NCI-H526 treated with DMSO at 0.1 percent for 48 hours (cell line): ENCODE measurements around the gene HS2ST1.
"Not testable (repeated sequence)": the region's sequence is repeated elsewhere in the genome, so short reads cannot be mapped to it uniquely, and the experiment has no call there.

Experiments
- DNase-seq: peaks from one replicate; lab custom pipeline; 2025; lab: John Stamatoyannopoulos, UW

The HS2ST1 gene

DNA sequence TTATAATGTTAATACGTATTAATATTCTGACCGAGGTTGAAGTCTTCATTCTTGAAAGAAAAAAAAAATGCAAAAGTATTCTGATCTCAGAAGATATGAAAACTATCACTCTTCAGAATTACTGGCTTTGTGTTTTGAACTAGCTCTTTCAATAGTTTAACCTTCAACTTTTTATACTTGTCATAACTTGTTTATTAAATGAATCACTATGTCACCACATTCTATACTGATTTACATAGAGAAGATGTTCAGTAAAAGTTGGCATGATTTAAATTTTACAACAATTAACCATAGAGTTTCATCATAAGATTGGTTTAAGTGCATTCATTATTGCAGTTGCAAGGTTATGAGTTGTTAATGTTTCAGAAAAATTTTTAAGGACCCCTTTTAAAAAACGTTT, 57.3 kb downstream of the HS2ST1 start:
- no peak for DNase-seq

DNA sequence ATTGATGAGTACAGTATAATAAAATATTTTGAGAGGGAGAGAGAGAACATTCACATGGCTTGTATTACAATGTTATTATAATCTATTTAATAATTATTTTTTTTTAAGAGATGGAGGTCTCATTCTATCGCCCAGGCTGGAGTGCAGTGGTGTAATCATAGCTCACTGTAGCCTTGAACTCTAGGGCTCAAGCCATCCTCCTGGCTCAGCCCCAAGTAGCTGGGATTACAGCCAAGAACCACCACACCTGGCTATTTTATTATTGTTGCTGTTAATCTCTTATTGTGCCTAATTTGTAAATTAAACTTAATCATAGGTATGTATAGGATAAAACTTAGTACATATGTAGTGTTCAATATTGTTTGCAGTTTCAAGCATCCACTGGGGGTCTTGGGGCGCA, 57.8 kb downstream of the HS2ST1 start:
- DNase-seq = no peak

DNA sequence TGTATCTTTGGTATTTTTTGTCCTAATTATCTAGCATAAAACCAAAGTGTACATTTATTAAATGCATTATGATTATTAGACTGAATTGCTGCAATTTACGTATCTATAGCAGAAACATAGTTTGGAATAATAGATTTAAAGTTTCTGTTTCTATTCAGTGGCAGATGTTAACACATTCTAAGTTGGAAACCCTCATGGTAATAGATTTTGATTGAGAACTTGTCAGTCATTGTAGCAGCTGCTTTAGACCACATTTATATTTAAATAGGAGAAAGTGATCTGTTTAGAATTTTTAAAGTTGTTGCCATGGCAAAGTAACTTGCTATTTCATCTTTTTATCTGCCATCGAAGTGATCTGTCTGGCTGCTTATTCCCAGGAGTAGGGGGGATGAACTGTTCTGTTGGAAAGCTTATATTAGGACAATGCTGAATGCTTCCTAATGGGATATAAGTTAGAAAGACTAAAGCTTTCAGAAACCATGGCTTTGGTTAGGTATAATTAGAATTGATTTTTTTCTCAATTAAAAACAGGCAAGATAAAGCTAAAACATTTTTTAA, 61.6 kb downstream of the HS2ST1 start:
- DNase-seq = no peak

DNA sequence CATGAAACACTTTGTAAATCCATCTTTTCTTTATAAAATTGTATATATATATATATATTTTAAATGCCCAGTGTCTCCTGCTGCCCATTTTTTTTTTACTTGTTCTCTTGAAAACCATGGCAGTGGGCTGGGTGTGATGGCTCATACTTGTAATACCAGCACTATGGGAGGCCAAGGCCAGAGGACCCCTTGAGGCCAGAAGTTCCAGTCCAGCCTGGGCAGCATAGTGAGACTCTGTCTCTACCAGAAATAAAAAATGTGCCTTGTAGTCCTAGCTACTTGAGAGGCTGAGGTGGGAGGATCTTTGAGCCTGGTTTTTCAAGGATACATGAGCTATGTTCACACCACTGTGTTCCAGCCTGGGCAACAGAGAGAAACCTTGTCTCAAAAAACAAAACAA, 62.2 kb downstream of the HS2ST1 start:
- no peak for DNase-seq

DNA sequence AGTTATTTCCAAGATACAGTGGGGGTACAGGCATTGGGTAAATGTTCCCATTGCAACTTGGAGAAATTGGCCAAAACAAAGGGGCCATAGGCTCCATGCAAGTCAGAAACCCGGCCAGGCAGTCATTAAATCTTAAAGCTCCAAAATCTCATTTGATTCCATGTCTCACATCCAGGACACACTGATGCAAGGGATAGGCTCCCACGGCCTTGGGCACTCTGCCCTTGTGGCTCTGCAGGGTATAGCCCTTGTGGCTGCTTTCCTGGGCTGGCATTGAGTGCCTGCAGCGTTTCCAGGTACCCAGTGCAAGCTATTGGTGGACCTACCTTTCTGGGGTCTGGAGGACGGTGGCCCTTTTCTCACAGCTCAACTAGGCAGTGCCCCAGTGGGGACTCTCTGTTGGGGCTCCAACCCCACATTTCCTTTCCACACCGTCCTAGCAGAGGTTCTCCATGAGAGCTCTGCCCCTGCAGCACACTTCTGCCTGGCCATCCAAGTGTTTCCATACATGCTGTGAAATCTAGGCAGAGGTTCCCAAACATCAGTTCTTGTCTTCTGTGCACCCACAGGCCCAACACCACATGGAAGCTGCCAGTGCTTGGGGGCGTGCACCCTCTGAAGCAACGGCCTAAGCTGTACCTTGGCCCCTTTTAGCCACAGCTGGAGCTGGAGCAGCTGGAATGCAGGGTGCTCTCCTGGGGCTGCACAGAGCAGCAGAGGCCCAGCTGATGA, 67.2 kb downstream of the HS2ST1 start:
- DNase-seq = no peak

DNA sequence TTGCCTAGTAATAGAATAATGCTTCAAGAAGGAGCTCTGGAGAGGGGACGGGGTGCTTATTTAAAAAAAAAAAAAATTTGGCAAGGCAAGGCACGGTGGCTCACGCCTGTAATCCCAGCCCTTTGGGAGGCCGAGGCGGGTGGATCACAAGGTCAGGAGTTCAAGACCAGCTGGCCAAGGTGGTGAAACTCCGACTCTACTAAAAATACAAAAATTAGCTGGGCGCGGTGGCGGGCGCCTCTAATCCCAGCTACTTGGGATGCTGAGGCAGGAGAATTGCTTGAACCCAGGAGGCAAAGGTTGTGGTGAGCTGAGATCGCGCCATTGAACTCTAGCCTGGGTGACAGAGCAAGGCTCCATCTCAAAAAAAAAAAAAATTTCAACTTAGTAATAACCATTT, 69.2 kb downstream of the HS2ST1 start:
- not testable (repeated sequence) for DNase-seq

DNA sequence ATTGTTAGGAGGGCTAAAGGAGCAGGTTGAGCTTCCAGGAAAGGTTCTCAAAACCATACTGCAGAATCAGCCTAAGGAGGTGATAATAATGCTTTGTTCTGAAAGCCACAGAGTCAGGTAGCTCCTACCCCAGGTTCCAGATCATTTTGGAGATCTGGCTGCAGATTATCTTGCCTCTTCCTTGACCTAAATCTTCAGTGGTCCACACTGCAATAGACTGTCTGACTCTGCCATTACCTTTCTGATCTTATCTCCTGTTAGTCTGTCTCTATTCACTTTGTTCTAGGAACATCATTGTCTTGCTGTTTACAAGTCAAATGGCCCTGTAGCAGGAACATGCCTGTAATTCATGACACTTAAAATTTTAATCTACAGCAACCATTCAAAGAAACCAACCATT, 73.0 kb downstream of the HS2ST1 start:
- no peak for DNase-seq

DNA sequence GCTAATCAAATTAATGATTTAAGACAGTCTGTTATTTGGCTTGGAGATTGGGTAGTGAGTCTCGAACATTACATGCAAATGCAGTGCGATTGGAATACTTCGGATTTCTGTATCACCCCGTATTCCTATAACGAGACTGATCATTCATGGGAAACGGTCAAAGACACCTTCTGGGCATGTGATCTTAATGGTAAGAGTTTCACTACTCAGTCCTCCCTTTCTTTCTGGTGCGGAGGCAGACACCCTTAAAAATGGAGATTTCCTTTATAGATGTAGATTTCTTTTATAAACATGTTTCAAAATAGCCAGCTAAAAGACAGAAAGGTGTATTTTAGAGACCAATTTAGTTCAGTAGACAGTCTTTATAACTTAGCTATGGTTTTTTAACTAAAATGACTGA, 74.4 kb downstream of the HS2ST1 start:
- no peak for DNase-seq

DNA sequence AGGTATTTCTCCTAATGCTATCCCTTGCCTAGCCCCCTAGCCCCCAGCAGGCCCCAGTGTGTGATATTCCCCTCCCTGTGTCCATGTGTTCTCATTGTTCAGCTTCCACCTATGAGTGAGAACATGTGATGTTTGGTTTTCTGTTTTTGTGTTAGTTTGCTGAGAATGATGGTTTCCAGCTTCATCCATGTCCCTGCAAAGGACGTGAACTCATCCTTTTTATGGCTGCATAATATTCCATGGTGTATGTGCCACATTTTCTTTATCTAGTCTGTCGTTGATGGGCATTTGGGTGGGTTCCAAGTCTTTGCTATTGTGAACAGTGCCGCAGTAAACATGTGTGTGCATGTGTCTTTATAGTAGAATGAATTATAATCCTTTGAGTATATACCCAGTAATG, 75.3 kb downstream of the HS2ST1 start:
- not testable (repeated sequence) for DNase-seq

DNA sequence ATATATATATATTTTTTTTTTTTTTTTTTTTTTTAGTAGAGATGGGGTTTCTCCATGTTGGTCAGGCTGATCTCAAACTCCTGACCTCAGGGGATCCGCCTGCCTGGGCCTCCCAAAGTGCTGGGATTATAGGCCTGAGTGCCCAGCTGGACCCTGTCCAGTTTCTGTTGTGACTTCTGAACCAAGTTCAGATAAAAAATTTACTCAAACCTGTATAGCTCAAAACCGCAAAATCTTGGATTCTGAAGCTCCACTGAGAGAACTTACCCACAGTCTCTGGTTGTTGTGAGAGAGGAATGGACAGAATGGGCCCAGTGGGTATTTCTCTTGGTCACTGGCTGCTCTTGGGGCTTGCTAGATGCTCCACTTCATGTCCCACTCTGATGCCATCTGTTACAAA, 76.4 kb downstream of the HS2ST1 start:
- DNase-seq = no peak

DNA sequence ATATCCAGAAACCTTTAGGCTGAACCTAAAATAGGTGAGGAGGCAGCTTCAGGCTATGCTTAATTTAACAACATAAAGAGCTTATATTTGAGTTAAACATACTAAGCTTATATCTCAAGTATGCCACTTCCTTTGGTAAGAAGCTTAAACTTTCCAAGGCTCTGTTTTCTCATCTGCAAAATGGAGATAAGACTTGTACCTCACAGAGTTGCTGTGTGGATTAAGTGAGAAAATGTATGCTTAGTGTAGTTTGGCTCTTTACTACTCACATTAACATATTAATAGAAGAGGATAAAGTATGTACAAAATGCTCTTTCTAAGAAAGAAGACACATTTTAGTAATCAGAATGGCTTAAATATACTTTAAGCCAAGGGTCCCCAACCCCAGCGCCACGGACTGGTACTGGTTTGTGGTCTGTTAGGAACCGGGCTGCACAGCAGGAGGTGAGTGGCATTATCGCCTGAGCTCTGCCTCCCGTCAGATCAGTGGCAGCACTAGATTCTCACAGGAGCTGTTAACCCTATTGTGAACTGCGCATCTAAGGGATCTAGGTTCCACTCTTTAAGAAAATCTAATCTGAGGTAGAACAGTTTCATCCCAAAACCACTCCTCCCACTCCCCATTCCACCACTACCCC, 77.2 kb downstream of the HS2ST1 start:
- no peak for DNase-seq

DNA sequence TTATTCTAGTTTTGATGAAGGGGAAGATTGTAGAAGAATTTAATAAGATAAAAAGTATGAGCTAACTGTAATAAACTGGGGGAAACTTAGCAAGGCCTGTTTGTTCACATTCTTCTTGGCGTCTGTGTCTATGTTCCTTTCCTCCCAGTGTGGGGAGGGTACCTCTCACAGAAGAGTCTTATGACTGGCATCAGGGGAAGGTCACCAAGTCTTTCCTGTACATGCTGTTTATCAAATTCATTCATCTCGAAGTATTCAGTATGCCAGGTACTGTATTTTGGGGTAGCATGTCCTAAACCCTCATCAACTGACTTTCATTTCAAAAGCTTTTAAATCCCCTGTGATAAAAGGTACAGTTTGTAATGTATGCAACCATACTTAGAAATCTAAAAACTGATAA, 78.4 kb downstream of the HS2ST1 start:
- no peak for DNase-seq

DNA sequence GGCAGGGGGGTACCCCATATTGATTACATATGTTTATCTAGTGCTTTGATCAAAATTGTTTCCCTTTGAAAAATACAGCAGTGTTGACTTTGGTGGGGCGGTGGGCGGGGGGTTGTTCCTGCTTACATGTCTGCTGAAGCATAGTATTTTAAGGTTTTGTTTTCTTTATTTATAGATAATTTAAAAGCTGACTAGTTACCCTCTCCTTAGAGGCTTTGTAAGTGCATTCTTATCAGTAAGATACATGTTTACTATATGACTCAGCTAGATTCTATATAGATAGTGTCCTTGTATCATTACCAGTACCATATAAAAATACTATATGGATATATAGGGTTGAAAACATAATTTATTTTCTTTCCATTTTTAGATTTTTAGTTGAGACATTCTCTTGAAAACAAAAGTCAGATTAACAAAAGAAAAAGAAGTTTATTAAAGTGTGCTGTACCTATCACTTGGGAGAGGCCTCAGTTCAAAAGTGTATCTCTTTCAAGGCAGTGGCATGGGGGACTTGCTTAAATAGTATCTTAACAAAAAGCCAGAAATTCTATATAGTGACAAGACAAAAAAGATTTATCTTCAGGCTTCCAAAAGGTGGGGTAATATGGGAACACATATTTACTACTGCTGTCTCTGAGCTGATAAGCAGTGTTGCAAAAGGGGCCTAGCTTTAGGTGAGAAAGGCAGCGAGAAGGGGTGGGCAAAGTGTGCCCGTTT, 79.0 kb downstream of the HS2ST1 start:
- no peak for DNase-seq

DNA sequence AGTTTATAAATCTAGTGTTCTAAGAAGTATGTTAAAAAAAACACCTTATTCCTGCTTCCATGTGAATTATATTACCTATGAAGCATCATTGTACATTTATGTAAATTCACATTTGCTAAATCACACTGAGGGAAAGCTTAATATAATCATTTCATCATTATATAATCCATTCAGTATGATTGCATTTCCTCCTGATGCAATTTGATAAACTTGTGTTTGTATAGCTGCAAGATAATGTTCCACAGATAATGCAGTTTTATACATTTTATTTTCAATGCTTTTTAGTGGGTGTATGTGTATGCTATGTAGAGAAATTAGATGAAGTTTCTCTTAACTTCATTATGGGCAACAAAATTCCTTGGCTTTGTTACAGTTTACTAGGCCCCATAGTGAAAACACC, 79.6 kb downstream of the HS2ST1 start:
- DNase-seq = no peak

DNA sequence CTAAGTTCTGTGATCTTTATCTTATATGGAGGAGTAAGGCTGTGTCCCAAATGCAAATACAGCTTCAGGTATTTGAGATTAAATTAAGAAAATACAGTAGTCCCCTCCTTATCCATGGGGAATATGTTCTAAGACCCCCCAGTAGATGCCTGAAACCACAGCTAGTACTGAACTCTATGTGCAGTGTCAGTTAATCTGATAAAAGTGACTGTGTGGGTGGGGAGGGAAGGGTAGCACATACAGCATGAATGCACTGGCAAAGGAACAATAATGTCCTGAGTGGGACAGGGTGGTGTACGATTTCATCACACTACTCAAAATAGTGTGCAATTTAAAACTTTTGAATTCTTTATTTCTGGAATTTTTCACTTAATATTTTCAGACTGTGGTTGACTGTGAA, 83.1 kb downstream of the HS2ST1 start:
- DNase-seq = no peak

DNA sequence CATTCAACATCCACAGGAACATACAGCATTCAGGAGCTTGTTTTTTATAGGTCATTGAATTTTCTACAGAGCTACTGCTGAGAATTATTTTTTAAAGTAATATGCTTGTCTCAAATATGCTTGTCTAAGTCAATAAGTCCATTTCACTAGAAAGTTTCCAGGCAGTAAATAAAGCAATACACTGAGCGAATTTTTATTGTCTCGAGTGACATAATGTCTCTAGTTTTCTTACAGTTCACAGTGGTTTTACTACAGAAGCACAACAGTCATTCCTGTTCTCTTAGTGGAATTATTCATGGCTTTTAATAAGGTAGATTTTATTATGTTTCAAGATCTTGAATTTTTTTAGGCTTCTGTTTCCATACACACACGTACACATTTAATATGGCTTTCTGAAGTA, 83.8 kb downstream of the HS2ST1 start:
- DNase-seq = no peak

DNA sequence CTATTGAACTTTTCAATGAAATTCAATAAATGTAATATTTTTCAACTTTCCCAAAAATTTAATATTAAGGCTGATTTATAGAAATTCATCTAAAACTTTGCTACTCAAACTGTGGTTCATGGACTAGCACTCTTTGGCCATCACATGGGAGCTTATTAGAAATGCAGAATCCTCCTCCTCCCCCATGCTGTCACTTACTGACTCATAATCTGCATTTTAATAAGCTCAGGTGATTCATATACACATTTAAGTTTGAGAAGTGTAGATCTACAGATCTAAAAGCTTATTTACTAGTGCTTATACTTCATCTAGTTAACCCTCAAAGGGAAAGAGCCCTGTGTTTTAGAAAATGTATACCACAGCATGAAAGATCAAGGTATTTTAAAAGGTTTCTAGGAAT, 84.3 kb downstream of the HS2ST1 start:
- no peak for DNase-seq

DNA sequence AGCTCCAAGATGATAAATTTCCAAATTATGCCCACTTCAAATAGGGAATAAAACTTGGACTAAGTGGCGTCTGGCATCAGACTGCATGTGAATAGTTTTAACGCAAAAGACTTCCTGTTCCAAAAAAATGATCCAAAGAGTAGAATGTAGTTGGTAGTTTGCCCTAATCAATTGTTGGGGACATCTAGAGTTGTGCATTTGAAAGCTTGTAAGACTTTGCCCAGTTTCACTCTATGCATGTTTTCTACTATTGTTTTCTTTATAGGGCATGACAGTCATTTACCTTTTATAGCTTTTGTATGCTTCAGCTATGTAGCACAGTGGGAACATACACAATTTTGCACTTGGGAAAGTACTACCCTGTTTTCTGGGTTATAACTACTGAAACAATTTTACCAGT, 86.0 kb downstream of the HS2ST1 start:
- DNase-seq = no peak

DNA sequence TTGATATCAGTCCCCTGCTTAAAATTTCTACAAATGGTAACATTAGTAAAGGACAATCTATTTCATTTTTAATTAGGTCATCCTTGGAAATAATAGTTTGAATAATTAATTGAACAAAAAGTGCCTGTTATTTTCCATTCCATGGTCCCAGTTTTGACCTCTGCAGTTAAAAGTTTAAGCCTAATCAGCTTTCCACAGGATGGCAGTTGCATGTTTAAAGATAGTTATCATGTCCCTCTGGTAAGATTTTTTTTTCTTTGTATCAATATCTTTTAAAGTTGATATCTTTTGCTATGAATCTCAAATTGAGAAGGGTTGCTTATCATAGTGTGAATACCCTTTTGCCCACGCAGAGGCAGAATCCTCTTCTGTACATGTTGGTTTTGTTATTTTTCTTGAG, 90.4 kb downstream of the HS2ST1 start:
- no peak for DNase-seq

DNA sequence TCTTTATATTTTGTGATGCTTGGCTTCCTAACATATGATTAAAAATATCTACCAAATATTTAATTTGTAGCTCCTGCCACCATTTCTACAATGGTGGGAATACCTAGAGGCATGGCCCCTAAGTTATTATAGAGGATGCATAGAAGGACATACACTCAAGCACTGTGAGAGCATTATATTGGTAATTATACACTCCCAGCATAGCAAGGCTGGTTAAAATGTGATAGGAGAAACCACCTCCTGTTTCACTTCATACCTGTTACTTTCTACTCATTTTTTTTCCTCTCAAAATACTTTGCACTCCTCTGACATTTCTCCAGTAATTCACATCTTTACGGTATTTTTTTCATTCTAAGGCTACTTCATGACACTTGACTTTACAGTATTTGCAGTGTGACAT, 92.9 kb downstream of the HS2ST1 start:
- no peak for DNase-seq

DNA sequence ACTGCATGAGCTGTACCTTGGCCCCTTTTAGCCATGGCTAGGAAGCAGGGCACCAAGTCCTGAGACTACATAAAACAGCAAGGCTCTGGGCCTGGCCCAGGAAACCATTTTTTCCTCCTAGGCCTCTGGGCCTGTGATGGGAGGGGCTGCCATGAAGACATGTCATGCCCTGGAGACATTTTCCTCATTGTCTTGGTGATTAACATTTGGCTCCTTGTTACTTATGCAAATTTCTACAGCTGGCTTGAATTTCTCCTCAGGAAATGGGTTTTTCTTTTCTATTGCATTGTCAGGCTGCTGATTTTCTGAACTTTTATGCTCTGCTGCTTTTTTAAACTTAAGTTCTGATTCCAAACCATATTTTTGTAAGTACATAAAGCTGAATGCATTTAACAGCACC, 99.0 kb downstream of the HS2ST1 start:
- not testable (repeated sequence) for DNase-seq

DNA sequence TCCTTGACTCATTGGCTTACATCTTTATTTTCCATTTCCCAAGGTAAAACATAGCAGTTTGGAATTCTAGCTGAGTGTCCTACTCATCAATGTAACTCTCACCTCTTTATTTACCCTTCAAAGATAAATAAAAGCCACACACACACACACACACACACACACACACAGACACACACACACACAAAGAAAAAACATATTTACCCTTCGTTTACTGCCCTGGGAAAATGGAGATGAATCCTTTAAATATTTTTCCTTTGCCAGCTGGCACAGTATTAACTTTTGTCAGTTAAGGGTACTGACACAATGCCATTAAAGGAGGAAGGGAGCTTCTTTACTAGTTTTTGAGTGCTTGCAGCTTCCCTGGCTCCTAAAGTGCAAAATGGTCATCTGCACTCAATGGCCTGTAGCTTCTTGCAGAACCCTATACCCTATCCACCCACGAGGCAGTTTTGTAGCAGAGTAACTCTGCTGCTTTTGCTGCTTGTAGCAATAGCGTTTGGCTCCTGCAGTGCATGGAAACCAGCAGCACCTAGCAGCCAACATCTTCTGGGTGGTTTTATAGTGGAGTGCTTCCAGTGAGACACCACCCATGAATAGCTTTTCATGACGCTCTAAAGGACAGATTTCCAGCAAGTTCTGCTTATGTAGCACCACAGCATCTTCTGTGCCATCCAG, 103.7 kb downstream of the HS2ST1 start:
- DNase-seq = no peak

DNA sequence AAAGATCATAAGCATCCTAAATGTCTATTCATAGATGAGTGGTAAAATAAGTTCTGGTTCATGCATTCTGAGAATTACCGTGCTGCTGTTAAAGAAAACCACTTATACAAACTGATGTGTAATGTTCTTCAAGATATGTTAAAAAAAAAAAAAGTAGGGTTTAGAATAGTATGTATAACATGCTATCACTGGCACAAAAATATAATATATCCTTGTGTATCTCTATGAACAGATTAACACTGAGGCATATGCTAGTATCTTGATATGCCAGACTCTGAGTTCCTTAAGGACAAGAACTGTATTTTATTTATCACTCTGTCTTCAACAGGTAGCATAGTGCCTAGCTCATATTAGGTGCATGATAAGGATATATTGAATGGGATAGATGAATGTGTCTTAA, 108.9 kb downstream of the HS2ST1 start:
- DNase-seq = no peak
